Activated CD8-positive, alpha-beta T cell treated with anti-CD3 and anti-CD28 coated beads for 36 hours (primary cell): ENCODE data around the gene PDCD10. TPM values are rescaled to one million over a fixed set of nuclear protein-coding genes. Genes with fewer than 3 reads are reported as not detected.

Experiments
- ATAC-seq: fragments of 200-7000 bp; cut with Tn5 transposase; one replicate; pipeline ENCODE4 v1.10.0; 2021; ENCODE audit warnings: mild to moderate bottlenecking, moderate library complexity
- CTCF ChIA-PET: fragments of 350-600 bp; sonication (Branson Sonifier 250); formaldehyde crosslinking; loops from one replicate; lab custom pipeline; 2021; ENCODE audit warnings: antibody characterized with exemption; lab: Charles Lee
- POLR2A ChIA-PET: fragments of 350-600 bp; sonication (Branson Sonifier 250); formaldehyde crosslinking; loops from one replicate; lab custom pipeline; 2021; ENCODE audit warnings: antibody characterized with exemption; lab: Charles Lee
- DNase-seq: peaks from one replicate; pipeline ENCODE4 v3.0.0-alpha.2; 2020
- H3K27ac Mint-ChIP-seq: one replicate; pipeline ENCODE4 v1.8.0; 2021; ENCODE audit warnings: mild to moderate bottlenecking, mixed read lengths
- H3K27me3 Mint-ChIP-seq: one replicate; pipeline ENCODE4 v1.8.0; 2021; ENCODE audit warnings: mixed read lengths
- H3K36me3 Mint-ChIP-seq: one replicate; pipeline ENCODE4 v1.8.0; 2021; ENCODE audit warnings: low read depth, mixed read lengths
- H3K4me1 Mint-ChIP-seq: one replicate; pipeline ENCODE4 v1.8.0; 2021; ENCODE audit warnings: low read depth, mixed read lengths
- H3K4me3 Mint-ChIP-seq: one replicate; pipeline ENCODE4 v1.8.0; 2021; ENCODE audit warnings: mild to moderate bottlenecking, moderate library complexity, mixed read lengths
- H3K9me3 Mint-ChIP-seq: one replicate; pipeline ENCODE4 v1.8.0; 2021; ENCODE audit warnings: mixed read lengths
- CTCF ChIP-seq: fragments of 200-600 bp; IDR thresholded peaks from one replicate; pipeline ENCODE4 v1.8.0; 2022; ENCODE audit warnings: antibody characterized with exemption, mild to moderate bottlenecking
- intact Hi-C: fragments of 100-400 bp; cut with micrococcal nuclease; formaldehyde crosslinking; loops from one replicate; pipeline ENCODE4 v1.10.0; 2022
- total RNA-seq, 2 experiments: library from RNA; stranded (reverse); gene quantifications; one replicate each; pipeline ENCODE4 v1.2.3, GENCODE V29; 2021

The PDCD10 gene
- total RNA-seq, 2 experiments from 2014 or later = 68.9 to 74.0 TPM

- POLR2A ChIA-PET = no interaction called here
- Mint-ChIP-seq H3K4me1 (peaks cover 21% of the 10 kb centered on the region), H3K27me3 (no peaks in the 10 kb centered on the region), H3K27ac (no peak overlapping the region), H3K9me3 (no peaks in the 10 kb centered on the region), H3K36me3 (peaks cover 42% of the 10 kb centered on the region), H3K4me3 (no peak overlapping the region)
- ATAC-seq (no peak), DNase-seq (no peak)
- no peak for TF ChIP-seq CTCF
- intact Hi-C loops = no loop called here
- CTCF ChIA-PET = interaction anchor here (1.4 to 1.5 kb wide), 2 partner anchors 21 to 35 kb away, joined by 3 read pairs; no protein-coding TSS in a partner anchor
These were observed 28.9 kb downstream of the PDCD10 start for GRCh38 chr3:167705840-167706239.

DNA sequence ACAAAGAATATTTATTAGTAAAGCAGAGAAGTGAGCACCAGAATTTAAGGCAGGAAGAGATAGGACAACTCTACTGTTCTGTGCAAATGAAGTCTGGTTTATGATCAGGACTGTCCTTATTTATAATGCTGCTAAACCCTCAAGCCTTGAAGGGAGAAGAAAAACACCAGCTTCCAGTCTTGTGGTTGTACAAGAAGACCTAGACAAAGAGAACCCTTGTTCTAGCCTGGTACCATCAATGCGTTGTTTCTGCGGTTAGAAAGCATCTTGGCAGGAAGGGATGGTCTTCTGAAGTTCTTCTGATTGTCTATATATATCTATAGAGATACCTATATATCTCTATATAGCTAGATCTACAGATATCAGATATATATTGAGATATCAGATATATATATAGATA, 33.8 kb downstream of the PDCD10 start:
- peaks cover 24% of the 10 kb centered on the region for H3K36me3 Mint-ChIP-seq
- DNase-seq (no peak), ATAC-seq (no peak)
- no peak for TF ChIP-seq CTCF
- ChIA-PET CTCF (interaction anchor here (1.5 to 3.6 kb wide), 2 partner anchors 17 to 321 kb away, joined by 3 to 16 read pairs; partner anchors contain the start of gene ZBBX), POLR2A (interaction anchor here (0.7 kb wide), 1 partner anchor 57 kb away, joined by 4 read pairs; no protein-coding TSS in a partner anchor)
- no peak overlapping the region for H3K27ac Mint-ChIP-seq
- H3K4me3 Mint-ChIP-seq = no peak overlapping the region
- no peaks in the 10 kb centered on the region for H3K9me3 Mint-ChIP-seq
- H3K27me3 Mint-ChIP-seq = no peaks in the 10 kb centered on the region
- peaks cover 13% of the 10 kb centered on the region for H3K4me1 Mint-ChIP-seq
- intact Hi-C loops = no loop called here

GRCh38 chr3:167700046-167700445, 34.6 kb downstream of the PDCD10 start:
- ChIA-PET POLR2A (interaction anchor here (0.7 to 1.6 kb wide), 4 partner anchors 8 to 57 kb away, joined by 3 to 4 read pairs (median 4); partner anchors contain the start of gene SERPINI1), CTCF (interaction anchor here (3.6 kb wide), 1 partner anchor 16 kb away, joined by 16 read pairs; no protein-coding TSS in a partner anchor)
- Mint-ChIP-seq H3K36me3 (peaks cover 24% of the 10 kb centered on the region), H3K4me3 (no peak overlapping the region), H3K4me1 (peaks cover 8% of the 10 kb centered on the region), H3K9me3 (no peaks in the 10 kb centered on the region), H3K27ac (no peak overlapping the region), H3K27me3 (no peaks in the 10 kb centered on the region)
- no peak for TF ChIP-seq CTCF
- intact Hi-C loops = no loop called here
- no peak for DNase-seq
- ATAC-seq = no peak

- intact Hi-C loops = loop anchor here (5.0 kb wide), 1 partner anchor 38 kb away; the partner anchor contains the start of gene PDCD10
- ChIA-PET CTCF (interaction anchor here (0.7 to 3.0 kb wide), 4 partner anchors 10 to 314 kb away, joined by 3 to 22 read pairs (median 4); partner anchors contain the start of gene ZBBX), POLR2A (no interaction called here)
- DNase-seq (no peak), ATAC-seq (no peak)
- Mint-ChIP-seq H3K27ac (no peak overlapping the region), H3K4me3 (no peak overlapping the region), H3K36me3 (peaks cover 28% of the 10 kb centered on the region), H3K27me3 (no peaks in the 10 kb centered on the region), H3K4me1 (peaks cover 28% of the 10 kb centered on the region), H3K9me3 (no peaks in the 10 kb centered on the region)
- no peak for TF ChIP-seq CTCF
These were observed 40.6 kb downstream of the PDCD10 start for GRCh38 chr3:167694121-167694520.

- peak; percentile 98 for ATAC-seq
- Mint-ChIP-seq H3K27me3 (no peaks in the 10 kb centered on the region), H3K9me3 (no peaks in the 10 kb centered on the region), H3K4me3 (no peak overlapping the region), H3K27ac (peak overlapping the region; percentile 68), H3K4me1 (peaks cover 27% of the 10 kb centered on the region), H3K36me3 (peaks cover 24% of the 10 kb centered on the region)
- intact Hi-C loops = loop anchor here (5.0 kb wide), 1 partner anchor 41 kb away; the partner anchor contains the start of gene PDCD10
- ChIA-PET POLR2A (no interaction called here), CTCF (interaction anchor here (1.1 to 1.7 kb wide), 5 partner anchors 9 to 311 kb away, joined by 3 to 5 read pairs (median 4); partner anchors contain the start of genes PDCD10, SERPINI1 and ZBBX)
- peak; percentile 62 for DNase-seq
- TF ChIP-seq CTCF = no peak
These were observed 43.3 kb downstream of the PDCD10 start for GRCh38 chr3:167691366-167691765.
